GM18858 (cell line): Measurements from ENCODE around the gene SHISA9.
"Not testable (repeated sequence)": the region's sequence is repeated elsewhere in the genome, so short reads cannot be mapped to it uniquely, and the experiment has no call there.

Experiments used
- ATAC-seq: cut with Tn5 transposase; IDR thresholded peaks from one replicate; pipeline ENCODE4 v1.9.1; 2021; ENCODE audit not compliant: unreplicated experiment

Gene SHISA9

GRCh38 chr16:12899529-12900143, 1.8 kb upstream of the SHISA9 start:
- no peak for ATAC-seq

- no peak for ATAC-seq
These were observed 1.2 kb upstream of the SHISA9 start for GRCh38 chr16:12900156-12900555.

- no peak for ATAC-seq
These were observed 697 bp upstream of the SHISA9 start for GRCh38 chr16:12900599-12901203.

DNA sequence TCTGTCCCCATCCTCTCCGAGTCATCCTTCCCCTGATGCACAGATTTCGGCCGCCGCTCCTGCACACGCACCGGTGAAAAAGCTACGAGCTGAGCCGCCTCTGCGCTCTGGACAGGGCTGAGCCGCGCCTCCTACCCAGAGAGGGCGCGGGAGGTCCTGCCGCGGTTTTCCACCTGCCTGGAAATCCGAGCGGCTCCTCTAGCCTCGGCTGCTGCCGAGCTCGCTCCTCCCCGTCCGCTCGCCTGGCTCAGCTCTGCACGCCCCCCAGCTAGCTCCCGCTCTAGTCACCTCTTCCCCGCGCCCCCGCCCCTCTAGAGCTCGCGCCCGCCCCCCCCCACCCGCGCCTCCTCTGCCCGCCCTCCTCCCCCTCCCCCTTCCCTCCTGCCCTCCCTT, 198 bp upstream of the SHISA9 start:
- ATAC-seq = no peak

GRCh38 chr16:12902511-12903372, 1.3 kb downstream of the SHISA9 start:
- ATAC-seq = no peak

DNA sequence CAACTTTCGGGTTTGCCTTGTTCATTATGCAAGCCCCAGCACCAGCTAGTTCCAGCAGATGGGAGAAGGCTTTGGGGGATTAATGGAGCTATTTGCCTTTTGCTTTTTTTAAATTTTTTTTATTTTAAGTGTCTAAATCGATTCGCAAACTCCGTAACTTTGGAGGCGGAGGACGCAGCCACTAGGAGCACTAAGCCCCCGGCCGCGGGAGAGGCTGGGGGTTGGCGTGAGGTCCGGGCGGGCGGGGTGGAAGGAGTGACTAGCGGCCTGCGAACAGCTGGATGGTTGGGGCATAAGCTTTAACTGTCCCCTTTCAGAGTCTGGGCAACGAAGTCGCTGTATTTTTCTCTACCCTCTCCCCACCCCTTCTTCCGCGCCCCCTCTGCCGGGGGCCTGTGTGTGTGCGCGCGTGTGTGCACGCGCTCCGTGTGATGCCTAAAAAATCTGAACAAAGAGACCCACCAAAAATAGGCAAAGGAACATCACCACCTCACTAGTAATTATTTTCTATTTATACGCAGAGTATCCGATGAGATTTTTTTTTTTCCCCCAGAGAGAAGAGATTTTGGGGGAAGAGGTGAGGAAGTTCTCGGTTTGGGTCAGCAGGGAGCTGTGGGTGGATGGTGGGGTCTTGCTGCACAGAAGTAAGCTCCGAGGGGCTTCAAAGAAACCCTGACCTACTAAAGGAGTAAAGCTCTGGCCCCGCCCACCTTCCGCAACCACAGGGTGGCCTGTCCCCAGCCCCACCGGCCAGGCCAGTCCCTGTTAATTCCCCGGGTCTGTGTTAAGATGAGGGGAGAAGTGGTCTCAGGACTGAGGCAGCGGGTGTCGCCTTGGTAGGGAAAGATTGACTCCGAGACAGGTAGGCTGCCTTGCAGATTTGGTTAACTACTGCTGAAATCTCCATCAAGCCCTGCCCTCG, 2.3 kb downstream of the SHISA9 start:
- ATAC-seq = no peak

DNA sequence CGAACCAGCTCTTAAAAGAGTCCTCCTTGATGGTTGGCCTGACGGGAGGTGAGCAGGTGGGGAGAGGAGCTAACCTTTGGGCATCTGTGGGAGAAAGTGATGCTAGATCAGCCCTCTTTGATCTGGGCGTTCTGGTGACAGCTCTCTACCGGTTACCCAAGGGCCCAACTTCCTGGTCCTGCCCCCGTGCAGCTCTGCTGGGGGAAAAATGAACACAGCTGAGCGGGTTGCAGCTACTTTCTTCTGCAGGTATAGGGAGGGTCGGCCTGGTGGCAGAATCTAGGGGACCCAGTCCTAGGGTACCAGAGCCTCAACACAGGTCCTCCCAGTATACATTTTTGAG, 2.9 kb downstream of the SHISA9 start:
- no peak for ATAC-seq

GRCh38 chr16:12906271-12906670, 4.9 kb downstream of the SHISA9 start:
- no peak for ATAC-seq

- ATAC-seq = no peak
These were observed 5.5 kb downstream of the SHISA9 start for GRCh38 chr16:12906765-12907516.

DNA sequence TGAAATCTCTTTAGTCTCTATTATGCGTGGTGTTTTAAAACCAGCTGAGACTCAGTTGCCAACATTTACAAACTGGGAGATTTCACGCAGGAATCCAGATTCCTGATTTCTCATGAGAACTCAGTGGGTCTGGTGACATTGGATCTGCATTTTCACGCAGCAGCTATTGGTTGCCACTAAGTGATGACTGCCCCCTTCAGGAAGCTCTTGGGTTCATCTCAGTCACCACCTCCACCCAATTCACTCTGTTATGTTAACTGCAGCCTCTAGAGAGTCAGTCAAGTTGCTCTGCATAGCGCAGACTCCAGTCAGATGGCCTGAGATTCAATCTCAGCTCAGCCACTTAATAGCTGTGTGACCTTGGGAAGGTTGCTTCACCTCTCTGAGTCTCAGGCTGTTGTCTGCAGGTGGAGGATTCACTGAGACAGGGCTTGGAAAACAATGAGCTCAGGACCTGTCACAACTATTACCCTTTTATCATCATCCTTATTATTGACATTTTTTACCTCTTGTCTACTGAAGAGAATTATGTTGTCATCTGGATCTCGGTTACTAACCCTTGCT, 6.4 kb downstream of the SHISA9 start:
- ATAC-seq = no peak

- no peak for ATAC-seq
These were observed 15.8 kb downstream of the SHISA9 start for GRCh38 chr16:12917246-12917645.

- no peak for ATAC-seq
These were observed 16.3 kb downstream of the SHISA9 start for GRCh38 chr16:12917653-12918052.

- no peak for ATAC-seq
These were observed 19.3 kb downstream of the SHISA9 start for GRCh38 chr16:12920739-12921138.

DNA sequence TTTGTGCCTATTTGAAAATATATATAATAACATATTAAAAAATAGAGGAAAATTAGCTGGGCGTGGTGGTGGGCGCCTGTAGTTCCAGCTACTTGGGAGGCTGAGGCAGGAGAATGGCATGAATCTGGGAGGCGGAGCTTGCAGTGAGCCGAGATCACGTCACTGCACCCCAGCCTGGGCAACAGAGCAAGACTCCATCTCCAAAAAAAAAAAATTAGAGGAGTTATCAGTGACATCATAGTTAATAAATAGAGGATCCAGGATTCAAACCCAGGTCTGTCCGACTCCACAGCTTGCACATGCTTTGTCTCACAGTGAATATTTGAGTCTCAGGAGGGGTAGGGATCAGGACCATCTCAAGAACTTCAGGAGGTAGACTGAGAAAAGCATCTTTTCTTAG, 22.2 kb downstream of the SHISA9 start:
- not testable (repeated sequence) for ATAC-seq

GRCh38 chr16:12925026-12925800, 23.8 kb downstream of the SHISA9 start:
- ATAC-seq = no peak

DNA sequence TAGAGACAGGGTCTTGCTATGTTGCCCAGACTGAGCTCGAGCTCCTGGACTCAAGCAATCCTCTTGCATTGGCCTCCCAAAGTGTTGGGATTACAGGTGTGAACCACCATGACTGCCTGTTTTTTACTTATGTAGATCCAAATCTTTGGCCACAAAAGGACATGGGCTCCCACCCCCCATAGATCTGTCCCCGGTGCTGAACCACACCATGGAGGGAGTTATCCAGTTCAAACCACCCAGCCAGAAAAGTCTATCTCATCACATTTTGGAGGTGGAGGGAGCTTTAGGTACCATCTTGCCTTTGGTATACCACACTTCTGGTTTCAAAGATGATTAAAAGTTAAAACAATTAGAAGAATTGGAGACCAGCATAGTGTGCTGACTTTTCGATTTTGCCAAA, 26.2 kb downstream of the SHISA9 start:
- ATAC-seq = no peak

GRCh38 chr16:12930881-12931280, 29.5 kb downstream of the SHISA9 start:
- ATAC-seq = no peak

DNA sequence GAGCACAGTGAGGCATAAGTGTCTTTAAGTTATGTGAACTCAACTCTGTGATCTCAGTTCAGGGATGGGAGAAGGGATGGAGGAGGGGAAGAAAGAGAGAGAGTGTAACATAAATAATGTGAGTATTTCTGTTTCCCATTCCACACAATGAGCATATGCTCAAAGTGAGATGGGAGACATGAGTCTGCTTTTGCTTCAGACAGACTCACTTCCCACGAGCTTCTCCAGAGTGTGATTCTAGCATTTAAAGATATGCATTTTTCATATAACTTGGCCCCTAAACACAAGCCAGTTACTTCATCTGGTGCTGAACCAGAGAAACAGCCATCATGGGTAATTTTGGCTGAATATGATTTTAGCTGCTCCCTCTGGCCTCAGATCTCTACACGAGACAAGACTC, 35.0 kb downstream of the SHISA9 start:
- no peak for ATAC-seq

GRCh38 chr16:12941896-12942295, 40.5 kb downstream of the SHISA9 start:
- ATAC-seq = no peak
